Panc1 (cell line): ENCODE results near the gene SEMA7A.

Source experiments
- CTCF ChIP-seq: fragments of 450-650 bp; IDR thresholded peaks from 2 replicates; pipeline ENCODE4 v1.5.1; 2017; ENCODE audit warnings: mild to moderate bottlenecking
- POLR2AphosphoS5 ChIP-seq: IDR thresholded peaks from 2 replicates; pipeline ENCODE4 v1.6.1; 2012; ENCODE audit warnings: mild to moderate bottlenecking, low read depth, low read length, moderate library complexity
- REST ChIP-seq, 2 experiments: IDR thresholded peaks; 2 replicates each; pipeline ENCODE4 v1.6.1; 2011 to 2012; ENCODE audit warnings: low read depth in 2 of 2, control low read depth in 1 of 2, low read length in 1 of 2, mild to moderate bottlenecking in 1 of 2, moderate library complexity in 1 of 2; ENCODE audit not compliant: insufficient read depth in 1 of 2

- no peak for TF ChIP-seq POLR2AphosphoS5
- TF ChIP-seq REST (IDR thresholded peaks at IDR 0.05; ENCODE audit: insufficient read depth in 1 of 2, low read depth in 2 of 2, low read length in 1 of 2), result no peak
- TF ChIP-seq CTCF, result no peak
These were observed 20.4 kb upstream of the SEMA7A start for GRCh38 chr15:74453925-74454763.
